Lung microvascular endothelial cell (primary cell): ENCODE data around the gene GADD45B. TPM values are rescaled to one million over a fixed set of nuclear protein-coding genes. Genes with fewer than 3 reads are reported as not detected.
"Not testable (repeated sequence)": the region's sequence is repeated elsewhere in the genome, so short reads cannot be mapped to it uniquely, and the experiment has no call there.

Experiments used
- DNase-seq, 2 donors: peaks; one replicate each; pipeline versions ENCODE4 v3.0.0 to v3.0.0-alpha.2; 2010; ENCODE audit warnings: low read depth in 2 of 2
- total RNA-seq: library from RNA; depleted of rRNA; stranded (reverse); fragments of >200 nt; gene quantifications from 2 replicates; pipeline ENCODE4 v1.2.1, GENCODE V29; 2014

GADD45B gene
- total RNA-seq, 1 donor from 2014 or later: 175 TPM

DNA sequence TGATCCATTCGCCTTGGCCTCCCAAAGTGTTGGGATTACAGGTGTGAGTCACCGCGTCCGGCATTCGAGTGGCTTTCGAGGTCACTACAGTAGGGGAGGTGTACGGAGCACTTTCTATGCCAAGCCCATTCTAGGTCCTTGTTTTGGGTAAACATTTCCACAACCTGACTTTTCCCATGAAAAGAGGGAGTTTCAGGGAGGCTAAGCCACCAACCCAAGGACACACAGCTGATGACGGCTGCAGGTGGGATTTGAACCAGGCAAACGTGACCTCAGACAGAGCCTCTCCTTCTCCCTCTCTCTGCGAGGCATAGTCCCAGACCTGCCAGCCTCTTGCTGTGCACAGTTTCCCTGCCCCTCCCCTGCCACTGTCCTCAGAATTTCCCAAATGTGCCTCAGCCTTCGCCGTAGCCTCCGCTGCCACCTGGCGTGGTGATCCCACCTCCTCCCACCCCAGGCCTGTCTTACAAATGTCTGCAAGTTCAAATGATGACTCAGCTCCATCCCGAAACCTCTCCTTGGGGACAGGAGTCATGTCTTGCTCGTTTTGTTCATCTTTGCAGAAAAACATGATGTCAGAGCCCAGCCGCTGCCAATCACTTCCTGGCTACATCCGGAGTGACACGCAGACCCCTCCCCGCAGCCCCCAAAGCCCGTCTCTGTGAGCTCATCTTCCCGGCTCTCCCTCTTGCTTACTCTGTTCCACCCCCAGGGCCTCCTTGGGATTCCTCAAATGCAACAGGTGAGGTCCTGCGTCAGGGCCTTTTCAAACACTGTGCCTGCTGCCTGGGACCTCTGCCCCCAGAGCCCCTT is 6.6 kb upstream of the GADD45B start:
- DNase-seq: peak; percentile 44 to 73

DNA sequence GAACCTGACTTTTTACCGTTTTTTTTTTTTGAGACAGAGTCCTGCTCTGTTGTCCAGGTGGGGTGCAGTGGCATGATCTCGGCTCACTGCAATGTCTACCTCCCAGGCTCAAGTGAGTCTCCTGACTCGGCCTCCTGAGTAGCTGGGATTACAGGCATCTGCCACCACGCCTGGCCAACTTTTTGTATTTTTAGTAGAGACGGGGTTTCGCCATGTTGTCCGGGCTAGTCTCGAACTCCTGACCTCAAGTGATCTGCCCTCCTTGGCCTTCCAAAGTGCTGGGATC is 6.1 kb upstream of the GADD45B start:
- DNase-seq: not testable (repeated sequence)

DNA sequence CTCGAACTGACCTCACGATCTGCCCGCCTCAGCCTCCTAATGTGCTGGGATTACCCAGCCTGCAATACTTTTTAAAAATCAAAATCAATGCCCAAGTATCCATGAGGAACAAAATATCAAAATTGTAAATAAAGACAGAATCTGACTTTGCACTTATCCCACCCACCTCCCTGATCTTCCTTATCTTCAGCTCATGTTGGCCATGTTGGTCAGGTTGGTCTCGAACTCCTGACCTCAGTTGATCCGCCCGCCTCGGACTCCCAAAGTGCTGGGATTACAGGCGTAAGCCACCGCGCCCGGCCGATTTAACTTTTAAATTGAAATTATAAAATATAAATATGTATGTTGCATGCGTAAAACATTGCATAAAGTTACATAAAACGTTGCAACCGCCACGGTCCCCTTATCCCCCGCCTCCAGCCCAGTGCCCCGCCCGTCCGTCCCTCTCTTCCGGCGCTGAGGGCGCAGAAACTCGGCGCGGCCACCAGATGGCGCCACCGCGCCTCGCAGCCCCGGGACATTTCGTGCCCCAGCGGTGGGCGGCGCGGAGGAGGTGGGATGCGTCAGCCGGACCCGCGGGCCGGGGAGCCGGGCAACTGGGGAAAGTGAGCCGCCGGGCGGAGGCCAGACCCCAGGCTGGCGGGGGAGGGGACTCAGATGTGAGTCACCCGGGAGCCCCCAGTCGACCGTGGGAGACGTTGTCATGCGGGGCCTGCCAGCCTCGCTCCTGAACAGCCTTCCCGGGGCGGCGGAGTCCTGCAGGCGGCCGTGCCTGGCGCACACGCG is 1.5 kb upstream of the GADD45B start:
- peak; percentile 89 to 91 for DNase-seq

DNA sequence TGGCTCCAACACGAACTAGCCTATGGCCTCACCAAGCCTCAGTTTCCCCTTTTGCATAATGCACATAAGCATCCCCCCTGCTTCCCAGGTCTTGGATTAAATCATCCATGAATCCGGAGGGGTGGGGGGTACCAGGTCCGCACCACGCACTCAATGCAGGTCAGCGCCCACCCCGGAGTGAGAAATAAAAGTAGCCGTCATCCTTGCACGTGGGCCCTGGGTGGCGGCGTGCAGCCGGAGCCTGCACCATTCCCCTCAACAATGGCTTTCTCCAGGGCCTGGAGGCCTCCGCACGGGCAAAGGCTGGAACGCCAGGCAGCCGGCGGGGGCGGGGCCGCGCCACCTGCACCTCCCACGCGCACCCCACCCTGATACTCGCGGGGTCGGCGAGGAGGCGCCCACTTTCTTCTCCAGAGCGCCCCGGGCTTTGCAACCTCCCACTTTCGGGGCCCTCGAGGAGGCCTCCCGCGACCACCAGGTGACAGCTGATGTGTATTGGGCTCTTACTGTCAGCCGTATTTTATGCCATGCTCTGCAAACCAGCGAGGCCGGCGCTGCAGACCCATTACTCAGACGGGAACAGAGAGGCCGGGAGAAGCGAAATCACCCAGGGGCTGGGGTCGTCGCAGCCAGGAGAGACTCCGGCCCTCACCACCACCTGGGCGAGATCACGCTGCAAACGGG is 767 bp upstream of the GADD45B start:
- peak; percentile 67 for DNase-seq

DNA sequence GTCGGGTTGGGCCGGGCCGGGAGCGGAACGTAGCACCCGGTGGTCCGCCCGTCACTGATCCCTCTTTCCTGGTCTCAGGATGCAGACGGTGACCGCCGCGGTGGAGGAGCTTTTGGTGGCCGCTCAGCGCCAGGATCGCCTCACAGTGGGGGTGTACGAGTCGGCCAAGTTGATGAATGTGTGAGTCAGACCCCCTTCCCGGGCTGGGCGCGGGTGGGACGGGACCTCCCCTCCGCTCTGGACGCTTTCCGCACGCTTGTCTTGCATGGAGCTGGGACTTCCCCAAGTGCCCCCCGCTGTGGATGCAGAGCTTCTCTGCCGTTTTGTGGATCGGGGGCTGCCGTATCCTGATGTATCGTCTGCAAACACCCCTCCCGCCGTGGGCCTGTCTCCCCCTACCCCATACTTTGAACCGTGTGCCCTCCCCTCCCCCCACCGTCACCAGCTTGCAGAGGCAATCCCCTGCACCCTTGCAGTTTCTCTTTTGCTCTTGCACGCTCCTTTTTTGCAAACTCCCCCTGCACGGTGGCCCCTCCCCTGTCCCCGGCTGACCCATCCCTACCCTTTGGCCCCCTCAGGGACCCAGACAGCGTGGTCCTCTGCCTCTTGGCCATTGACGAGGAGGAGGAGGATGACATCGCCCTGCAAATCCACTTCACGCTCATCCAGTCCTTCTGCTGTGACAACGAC is 669 bp downstream of the GADD45B start:
- peak; percentile 68 to 79 for DNase-seq

DNA sequence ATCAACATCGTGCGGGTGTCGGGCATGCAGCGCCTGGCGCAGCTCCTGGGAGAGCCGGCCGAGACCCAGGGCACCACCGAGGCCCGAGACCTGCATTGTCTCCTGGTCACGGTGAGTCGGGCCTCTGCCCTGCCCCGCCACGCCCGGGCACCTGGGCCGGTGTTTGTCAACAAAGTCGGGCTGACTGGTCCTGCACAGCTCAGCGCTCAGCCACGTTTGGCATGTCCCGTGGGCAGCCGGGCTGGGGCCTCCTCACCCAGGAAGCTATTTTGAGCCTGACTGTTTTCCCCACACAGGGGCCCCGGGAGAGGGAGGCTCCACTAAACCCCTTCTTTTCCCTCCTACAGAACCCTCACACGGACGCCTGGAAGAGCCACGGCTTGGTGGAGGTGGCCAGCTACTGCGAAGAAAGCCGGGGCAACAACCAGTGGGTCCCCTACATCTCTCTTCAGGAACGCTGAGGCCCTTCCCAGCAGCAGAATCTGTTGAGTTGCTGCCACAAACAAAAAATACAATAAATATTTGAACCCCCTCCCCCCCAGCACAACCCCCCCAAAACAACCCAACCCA is 1.3 kb downstream of the GADD45B start:
- peak in 1 of 2 donors; percentile 23 for DNase-seq

DNA sequence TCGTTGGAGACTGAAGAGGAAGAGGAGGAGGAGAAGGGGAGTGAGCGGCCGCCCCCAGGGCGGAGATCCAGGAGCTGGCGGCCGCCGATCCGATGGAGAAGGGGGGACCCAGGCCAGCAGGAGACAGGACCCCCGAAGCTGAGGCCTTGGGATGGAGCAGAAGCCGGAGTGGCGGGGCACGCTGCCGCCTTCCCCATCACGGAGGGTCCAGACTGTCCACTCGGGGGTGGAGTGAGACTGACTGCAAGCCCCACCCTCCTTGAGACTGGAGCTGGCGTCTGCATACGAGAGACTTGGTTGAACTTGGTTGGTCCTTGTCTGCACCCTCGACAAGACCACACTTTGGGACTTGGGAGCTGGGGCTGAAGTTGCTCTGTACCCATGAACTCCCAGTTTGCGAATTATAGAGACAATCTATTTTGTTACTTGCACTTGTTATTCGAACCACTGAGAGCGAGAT is 1.8 kb downstream of the GADD45B start:
- DNase-seq: peak in 1 of 2 donors; percentile 56

DNA sequence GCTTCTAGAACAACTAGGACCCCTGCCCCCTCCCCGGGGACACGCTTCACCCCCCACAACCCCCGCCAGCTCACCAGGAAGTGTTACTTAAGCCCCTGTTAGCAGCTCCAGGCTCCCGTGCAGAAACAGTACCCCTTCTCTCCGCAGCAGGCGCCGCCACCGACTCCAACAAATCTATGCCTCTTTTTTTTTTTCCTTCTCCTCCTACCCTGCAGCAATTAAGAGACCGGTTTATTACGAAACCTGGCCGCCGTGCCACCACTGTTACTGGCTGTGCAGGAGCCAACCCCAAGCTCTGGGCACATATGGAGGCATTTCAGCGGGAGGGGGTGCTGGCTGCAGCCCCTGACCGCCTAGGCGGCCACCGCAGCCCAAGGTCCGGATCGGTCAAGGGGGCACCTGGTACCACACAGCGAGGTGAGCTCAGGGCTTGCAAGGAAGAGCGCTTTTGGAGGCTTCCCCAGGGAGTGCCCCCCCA is 2.4 kb downstream of the GADD45B start:
- DNase-seq: peak; percentile 57 to 78

DNA sequence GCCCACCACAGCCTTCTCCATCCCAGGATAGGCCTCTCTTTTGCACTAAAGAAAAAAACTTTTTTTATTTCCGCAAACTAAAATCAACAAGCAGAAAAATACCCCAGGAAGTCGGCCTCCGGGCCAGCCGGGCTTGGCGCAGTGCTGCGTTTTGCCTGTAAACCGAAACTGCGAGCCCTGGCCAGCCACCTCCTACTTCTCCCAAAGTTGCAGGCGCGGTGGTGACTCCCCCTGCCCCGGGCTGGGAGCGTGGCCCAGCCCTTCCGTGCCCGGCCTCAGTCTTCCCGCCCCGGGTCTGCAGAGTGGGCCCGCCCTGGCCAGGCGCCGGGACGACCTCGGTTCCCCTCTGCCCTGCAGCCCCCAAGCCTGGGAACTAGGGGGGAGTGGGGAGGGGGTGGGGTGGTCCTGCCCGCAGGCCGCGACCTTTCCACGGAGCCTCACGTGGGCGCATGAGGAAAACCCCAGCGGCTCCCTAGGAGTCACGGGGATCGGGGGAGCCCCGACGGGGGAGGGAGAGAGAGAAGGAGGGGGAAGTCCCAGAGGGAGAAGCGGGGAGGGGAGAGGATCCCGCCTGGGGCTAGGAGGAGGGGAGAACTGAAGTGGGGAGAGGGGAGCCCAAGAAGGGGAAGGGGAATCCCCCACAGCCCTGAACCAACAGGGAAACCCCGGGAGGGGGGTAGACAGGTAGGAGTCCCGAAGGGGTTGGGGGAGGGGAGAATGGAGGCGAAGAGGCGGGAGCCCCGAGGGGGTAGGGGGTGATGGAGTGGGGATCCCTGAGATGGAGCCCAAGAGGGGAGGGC is 3.0 kb downstream of the GADD45B start:
- DNase-seq: peak; percentile 80 to 90

DNA sequence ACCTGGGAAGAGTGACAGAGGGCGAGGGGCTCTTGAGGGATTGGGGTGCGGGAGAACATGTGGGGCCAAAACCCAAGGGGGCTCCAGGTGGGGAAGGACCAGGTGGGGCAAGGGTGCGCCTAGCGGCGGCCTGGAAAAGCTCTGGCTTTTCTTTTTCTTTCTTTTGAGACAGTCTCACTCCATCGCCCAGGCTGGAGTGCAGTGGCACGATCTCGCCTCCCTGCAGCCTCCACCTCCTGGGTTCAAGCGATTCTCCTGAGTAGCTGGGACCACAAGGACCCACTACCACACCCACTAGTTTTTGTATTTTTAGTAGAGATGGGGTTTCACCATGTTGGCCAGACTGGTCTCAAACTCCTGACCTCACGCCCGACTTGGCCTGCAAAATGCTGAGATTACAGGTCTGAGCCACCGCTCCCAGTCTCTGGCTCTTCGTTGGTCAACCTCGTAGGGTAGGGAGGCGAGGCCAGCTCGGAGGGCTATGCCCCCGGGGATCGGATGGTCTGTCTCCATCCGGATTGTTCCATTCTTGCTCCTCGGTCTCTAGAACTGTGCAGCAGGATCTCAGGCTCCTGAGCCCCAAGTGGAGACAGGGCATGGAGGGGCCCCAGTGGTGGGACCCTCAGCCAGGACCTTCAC is 3.7 kb downstream of the GADD45B start:
- DNase-seq: no peak

DNA sequence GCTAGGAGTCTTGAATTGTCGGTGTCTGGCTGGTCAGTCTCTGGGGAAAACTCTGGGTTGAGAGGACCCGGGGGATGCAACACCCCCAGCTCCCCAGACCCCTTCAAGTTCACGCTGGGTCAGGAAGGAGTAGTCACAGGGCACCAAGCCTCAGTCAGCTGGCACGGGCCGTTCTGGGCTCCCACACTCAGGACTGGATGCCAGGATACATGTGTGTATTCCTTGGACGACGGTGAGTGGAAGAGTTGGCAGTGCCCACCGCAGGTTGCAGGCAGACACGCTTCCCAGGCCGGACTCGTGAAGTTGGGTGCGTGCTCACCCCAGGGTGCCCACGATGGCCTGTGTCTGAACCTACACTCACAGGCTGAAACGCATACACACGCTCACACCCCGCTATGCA is 5.5 kb downstream of the GADD45B start:
- DNase-seq: no peak

DNA sequence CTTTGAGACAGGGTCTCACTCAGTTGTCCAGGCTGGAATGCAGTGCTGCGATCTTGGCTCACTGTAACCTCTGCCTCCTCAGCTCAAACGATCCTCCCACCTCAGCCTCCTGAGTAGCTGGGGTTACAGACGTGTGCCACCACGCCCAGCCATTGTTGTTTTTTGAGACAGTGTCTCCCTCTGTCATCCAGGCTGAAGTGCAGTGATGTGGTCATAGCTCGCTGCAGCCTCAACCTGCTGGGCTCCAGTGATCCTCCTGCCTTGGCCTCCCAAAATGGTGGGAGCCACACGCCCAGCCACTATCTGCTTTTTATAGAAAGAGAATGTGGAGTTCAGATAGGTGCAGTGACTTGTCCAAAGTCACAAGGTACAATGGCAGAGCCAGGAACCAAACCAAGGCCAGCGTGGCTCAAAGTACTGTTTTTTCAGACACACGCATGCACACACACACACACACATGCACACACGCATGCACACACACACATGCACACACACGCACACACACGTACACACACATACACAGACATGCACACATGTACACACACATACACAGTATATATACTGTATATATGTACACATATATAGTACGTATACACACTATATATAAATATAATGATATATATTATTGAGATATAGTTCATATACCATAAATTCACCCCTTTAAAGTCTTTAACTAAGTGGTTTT is 6.6 kb downstream of the GADD45B start:
- DNase-seq: no peak

DNA sequence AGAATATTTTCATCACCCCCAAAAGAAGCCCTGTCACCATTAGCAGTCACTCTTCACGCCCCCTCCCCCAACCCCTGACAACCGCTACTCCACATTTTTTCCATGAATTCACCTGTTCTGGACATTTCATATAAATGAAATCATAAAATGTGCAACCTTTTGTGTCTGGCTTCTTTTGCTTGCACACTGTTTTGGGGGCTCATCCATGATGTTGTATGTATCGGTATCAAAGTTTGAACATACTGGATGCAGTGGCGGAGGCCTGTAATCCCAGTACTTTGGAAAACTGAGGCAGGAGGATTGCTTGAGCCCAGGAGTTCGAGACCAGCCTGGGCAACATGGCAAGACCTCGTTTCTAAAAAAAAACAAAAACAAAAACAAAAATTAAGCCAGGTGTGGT is 7.2 kb downstream of the GADD45B start:
- DNase-seq: peak in 1 of 2 donors; percentile 46

DNA sequence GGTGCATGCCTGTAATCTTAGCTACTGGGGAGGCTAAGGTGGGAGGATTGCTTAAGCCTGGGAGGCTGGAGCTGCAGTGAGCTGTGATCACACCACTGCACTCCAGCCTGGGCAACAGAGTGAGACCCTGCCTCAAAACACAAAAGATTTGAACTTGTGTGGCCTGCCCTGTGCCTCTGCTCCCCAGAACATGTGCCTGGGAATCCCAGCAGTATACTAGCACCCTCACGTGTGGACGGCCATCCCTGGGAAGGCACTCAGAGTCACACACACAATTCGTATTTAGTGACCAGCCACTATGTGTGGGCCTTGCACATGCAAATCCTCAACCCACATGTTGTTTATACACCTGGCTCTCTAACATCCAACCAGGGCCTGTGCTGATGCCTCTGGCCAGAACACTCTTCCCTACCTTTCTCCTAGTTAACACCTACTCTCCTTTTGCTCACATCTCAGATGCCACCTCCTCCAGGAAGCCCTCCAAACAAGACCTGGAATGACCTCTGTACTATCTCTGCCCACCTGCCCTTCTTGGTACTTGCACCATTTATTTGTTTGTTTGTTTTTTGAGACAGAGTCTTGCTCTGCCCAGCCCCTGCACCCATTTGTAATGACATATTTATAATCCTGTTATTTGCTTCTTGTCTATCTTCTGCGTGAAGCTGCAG is 7.7 kb downstream of the GADD45B start:
- no peak for DNase-seq

DNA sequence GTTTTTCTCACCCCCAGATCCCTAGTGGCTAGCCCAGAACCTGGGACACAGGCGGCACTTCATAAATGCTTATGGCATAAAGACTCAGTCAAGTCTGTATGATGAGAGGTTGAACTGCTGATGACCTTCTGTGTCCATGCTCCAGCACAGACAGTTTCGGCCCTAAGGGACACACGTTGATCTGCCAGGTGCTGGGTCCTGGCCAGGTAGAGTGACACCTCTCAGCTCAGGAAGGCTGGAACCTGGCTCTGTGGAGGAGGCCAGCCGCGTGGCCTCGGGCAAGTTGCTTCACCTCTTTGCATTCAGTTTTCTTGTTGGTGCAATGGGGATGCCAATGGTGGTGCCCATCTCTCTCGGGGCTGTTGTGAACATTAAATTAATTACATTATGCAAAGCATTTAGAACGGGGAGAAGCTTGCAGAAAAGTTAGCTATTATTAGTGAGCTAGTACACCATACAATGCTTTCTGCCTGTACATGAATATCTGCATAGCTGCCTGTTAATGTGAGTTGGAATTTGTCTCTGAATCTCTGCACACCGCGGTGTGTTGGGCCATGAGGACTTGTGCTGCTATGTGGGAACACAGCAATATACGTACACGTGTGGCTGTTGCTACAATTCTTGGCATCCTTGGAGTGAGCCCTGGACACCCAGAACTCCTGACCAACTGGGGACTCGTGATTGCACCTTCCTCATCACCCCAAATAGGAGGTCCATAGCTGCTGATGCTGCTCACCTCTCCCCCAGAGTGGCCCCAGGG is 8.4 kb downstream of the GADD45B start:
- no peak for DNase-seq

DNA sequence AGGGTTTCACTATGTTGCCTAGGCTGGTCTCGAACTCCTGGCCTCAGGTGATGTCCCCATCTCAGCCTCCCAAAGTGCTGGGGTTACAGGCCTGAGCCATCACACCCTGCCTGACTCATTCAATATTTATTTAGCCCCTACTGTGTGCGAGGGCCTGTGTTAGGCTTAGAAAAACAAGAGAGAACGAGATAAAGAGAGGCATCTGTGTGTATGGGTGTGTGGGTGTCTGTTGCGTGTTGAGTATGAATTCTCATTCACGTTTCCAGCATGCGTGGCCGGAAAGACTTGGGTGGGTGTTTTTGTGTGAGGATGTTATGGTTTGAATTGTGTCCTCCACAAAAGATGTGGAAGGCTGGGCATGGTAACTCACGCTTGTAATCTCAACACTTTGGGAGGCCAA is 9.5 kb downstream of the GADD45B start:
- DNase-seq: no peak

DNA sequence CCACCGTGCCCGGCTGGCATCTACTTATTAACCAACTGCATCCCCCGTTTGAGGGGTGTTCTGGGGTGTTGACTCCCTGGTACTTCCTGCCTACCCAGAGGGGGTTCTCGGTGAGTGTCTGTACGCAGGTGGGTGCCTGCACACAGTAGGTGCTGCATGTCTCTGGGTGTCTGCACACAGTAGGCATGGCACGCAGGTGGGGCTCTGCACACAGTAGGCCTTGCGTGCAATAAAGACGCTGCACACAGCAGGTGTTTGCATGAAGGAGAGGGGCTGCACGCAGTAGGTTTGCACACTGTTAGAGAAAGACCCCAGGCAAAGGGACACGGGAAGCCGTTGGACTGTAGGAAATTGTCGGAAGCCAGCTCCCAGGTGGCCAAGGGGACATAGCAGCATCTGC is 11.2 kb downstream of the GADD45B start:
- no peak for DNase-seq

DNA sequence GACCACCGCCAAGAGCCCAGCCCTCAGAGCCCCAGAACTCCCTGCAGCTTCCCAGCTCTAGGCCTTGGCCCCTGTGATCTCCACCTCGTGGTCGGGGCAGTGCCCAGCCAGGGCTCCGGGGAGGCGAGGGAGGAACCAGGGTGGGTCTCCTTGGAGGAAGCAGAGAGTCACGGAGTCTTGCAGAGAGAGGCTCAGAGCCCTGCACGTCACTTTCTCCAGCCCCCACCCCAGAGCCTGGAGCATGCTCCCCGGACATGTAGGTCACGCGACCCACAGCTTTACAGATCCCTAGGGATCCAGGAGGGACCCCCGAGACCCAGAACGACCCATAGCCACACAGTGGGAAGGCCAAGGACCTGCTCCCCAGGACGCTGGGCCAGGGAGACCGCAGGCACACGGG is 11.9 kb downstream of the GADD45B start:
- DNase-seq: no peak
